ENCODE measurements around the gene FAM174B.

Gene FAM174B

DNA sequence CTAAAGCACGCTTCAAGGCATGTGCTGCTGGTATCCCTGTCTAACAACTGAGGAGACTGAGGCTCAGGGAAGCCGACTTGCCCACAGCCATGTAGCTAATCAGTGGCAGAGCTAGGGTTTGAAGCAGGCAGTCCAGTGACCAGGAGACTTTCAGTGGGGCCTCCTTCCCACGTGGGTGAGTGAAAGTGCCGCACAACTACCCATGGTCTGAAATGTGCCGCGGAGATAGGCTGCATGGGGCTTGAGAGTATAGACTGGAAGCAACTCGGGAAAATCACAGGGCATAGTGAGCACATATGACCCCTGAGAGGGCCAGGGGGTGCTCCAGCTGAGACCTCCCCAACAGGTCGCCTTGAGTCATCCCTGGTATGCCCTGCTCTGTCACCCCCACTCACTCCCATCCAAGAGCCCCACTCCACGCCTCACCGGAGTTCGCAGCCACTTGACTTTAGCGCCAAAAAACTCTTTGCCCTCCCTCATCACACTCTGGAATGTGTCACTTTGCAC is 19.1 kb downstream of the FAM174B start:
- CTCF ChIA-PET, result no interaction called here
- DNase-seq (ENCODE audit: low read depth, low spot score), result no peak
- POLR2A ChIA-PET, result no interaction called here
- TF ChIP-seq CTCF (IDR thresholded peaks at IDR 0.05; ENCODE audit: insufficient read depth, low read length, missing control alignments), result no peak
- no peak overlapping the region for H3K4me3 ChIP-seq (ENCODE audit: low read depth, low read length)

DNA sequence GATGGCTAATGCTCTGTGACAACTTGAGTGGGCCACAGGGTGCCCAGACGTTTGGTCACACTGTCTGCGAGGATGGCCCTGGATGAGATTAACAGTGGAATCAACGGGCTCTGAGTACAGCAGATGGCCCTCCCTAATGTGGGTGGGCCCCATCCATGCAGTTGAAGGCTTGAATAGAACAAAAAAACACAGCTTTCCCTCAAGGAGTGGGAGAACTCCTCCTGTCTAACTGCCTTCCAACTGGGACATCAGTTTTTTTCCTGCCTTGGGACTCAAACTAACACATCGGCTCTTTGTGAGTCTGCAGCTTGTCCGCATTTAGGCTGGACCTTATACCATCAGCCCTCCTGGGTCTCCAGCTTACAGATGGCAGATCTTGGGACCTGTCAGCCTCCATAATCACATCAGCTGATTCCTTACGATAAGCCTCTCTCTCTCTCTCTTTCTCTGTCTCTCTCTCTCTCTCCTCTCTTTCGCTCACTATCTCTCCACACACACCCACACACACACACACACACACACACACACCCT is 20.8 kb downstream of the FAM174B start:
- POLR2A ChIA-PET, result no interaction called here
- no peak for TF ChIP-seq CTCF (IDR thresholded peaks at IDR 0.05; ENCODE audit: insufficient read depth, low read length, missing control alignments)
- H3K4me3 ChIP-seq (ENCODE audit: low read depth, low read length), result no peak overlapping the region
- no peak for DNase-seq (ENCODE audit: low read depth, low spot score)
- CTCF ChIA-PET, result no interaction called here

- H3K4me3 ChIP-seq (ENCODE audit: low read depth, low read length), result no peak overlapping the region
- no peak for DNase-seq (ENCODE audit: low read depth, low spot score)
- no peak for TF ChIP-seq CTCF (IDR thresholded peaks at IDR 0.05; ENCODE audit: insufficient read depth, low read length, missing control alignments)
- ChIA-PET POLR2A (no interaction called here), CTCF (interaction anchor here (0.9 kb wide), 1 partner anchor 11 kb away, joined by 3 read pairs; no protein-coding TSS in a partner anchor)
Measured at GRCh38 chr15:92634060-92634459, 21.5 kb downstream of the FAM174B start.

GRCh38 chr15:92633418-92633817 is 22.2 kb downstream of the FAM174B start:
- DNase-seq (ENCODE audit: low read depth, low spot score), result no peak
- ChIA-PET POLR2A (no interaction called here), CTCF (interaction anchor here (0.9 kb wide), 1 partner anchor 11 kb away, joined by 3 read pairs; no protein-coding TSS in a partner anchor)
- no peak overlapping the region for H3K4me3 ChIP-seq (ENCODE audit: low read depth, low read length)
- no peak for TF ChIP-seq CTCF (IDR thresholded peaks at IDR 0.05; ENCODE audit: insufficient read depth, low read length, missing control alignments)

DNA sequence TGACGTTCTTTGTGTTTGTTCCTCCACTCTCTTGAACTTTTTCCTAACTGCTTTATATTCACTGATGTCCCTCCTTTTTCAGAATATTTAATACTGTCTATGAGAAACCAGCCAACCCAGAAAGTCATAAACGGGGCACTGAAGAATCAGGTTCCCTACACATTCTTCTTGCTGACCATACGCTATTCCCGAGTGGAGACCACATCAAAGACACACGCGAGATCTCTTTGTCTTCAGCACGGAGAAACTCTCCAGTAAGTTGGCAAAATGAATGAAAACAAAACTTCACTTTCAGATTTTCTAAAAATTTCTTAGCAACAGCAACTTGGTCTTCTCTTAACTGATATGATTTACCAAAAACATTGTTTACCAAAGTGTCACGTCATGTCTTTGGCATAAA is 22.6 kb downstream of the FAM174B start:
- no peak for TF ChIP-seq CTCF (IDR thresholded peaks at IDR 0.05; ENCODE audit: insufficient read depth, low read length, missing control alignments)
- DNase-seq (ENCODE audit: low read depth, low spot score), result no peak
- CTCF ChIA-PET, result no interaction called here
- POLR2A ChIA-PET, result no interaction called here
- no peak overlapping the region for H3K4me3 ChIP-seq (ENCODE audit: low read depth, low read length)

GRCh38 chr15:92631721-92632120 is 23.9 kb downstream of the FAM174B start:
- DNase-seq (ENCODE audit: low read depth, low spot score), result no peak
- POLR2A ChIA-PET, result no interaction called here

More at GRCh38 chr15:92631721-92632120, 23.9 kb downstream of the FAM174B start:
- CTCF ChIA-PET, result no interaction called here
- no peak for TF ChIP-seq CTCF (IDR thresholded peaks at IDR 0.05; ENCODE audit: insufficient read depth, low read length, missing control alignments)
- H3K4me3 ChIP-seq (ENCODE audit: low read depth, low read length), result no peak overlapping the region

Data from AG04449 (cell line).